ENCODE measurements around the gene ILDR2.

Gene ILDR2

DNA sequence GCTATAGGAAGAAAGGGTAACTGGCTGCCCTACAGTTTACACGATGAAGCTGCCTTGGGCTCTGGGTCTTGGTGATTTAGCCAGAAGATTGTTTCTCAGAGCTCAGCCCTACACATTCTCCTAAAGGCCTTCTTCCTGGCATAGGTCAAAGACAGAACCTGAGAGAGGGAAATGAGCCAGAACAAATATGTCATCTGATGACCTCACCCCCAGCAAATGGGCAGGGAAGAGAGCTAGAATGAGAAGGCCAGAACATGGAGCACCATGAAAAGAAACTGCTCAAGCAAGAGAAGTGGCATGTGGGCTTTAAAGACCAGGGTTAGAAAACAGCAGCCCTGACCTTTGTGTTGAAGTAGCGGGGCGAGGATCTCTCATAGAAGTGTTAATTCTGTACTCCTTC lies 5.5 kb upstream of the ILDR2 start:
- TF ChIP-seq, protein P1, sequence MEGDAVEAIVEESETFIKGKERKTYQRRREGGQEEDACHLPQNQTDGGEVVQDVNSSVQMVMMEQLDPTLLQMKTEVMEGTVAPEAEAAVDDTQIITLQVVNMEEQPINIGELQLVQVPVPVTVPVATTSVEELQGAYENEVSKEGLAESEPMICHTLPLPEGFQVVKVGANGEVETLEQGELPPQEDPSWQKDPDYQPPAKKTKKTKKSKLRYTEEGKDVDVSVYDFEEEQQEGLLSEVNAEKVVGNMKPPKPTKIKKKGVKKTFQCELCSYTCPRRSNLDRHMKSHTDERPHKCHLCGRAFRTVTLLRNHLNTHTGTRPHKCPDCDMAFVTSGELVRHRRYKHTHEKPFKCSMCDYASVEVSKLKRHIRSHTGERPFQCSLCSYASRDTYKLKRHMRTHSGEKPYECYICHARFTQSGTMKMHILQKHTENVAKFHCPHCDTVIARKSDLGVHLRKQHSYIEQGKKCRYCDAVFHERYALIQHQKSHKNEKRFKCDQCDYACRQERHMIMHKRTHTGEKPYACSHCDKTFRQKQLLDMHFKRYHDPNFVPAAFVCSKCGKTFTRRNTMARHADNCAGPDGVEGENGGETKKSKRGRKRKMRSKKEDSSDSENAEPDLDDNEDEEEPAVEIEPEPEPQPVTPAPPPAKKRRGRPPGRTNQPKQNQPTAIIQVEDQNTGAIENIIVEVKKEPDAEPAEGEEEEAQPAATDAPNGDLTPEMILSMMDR (conservative IDR thresholded peaks at IDR 0.05; ENCODE audit: low read depth, low read length): no peak
- H3K4me3 ChIP-seq (ENCODE audit: low read length): no peak overlapping the region
- no peak for DNase-seq (ENCODE audit: low read depth)

DNA sequence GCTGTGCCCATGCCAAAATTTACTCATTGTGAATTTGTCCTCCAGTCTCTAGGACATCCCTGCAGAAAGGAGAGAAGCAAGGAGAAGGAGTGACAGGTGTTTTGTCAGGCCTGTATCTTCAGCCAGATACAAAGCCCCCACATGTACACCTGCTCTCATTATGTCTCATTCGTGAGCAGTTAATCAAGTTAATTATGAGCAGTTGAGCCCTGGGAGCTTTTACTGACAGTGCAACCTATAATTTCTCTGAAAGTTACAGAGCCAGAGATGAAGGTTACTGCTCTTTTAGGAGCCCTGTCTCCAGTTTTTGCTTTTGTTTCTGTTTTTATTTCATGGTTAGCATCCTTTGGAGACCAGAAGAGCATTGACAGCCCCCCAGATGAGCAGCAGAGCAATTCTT lies 5.0 kb upstream of the ILDR2 start:
- no peak for DNase-seq (ENCODE audit: low read depth)
- TF ChIP-seq, protein P1 (conservative IDR thresholded peaks at IDR 0.05; ENCODE audit: low read depth, low read length): no peak
- no peak overlapping the region for H3K4me3 ChIP-seq (ENCODE audit: low read length)

DNA sequence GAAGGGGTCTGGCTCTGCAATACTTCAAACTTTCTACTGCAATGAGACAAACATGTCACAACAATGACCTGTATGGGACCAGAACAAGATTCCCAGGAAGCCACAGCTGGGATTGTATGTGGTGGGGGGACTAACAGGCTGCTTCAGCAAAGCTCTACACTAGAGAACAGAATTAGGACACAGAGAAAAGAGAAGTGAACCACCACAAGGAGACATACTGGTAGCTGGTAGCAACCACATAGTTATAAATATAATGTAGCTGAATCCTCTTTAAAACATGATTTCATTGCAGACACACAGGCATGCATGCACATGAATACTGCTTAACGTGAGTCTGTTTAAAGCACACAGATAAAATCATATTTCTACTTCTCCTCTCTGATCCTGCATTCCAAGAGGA lies 3.5 kb upstream of the ILDR2 start:
- DNase-seq (ENCODE audit: low read depth): no peak
- no peak overlapping the region for H3K4me3 ChIP-seq (ENCODE audit: low read length)
- TF ChIP-seq, protein P1 (conservative IDR thresholded peaks at IDR 0.05; ENCODE audit: low read depth, low read length): no peak

DNA sequence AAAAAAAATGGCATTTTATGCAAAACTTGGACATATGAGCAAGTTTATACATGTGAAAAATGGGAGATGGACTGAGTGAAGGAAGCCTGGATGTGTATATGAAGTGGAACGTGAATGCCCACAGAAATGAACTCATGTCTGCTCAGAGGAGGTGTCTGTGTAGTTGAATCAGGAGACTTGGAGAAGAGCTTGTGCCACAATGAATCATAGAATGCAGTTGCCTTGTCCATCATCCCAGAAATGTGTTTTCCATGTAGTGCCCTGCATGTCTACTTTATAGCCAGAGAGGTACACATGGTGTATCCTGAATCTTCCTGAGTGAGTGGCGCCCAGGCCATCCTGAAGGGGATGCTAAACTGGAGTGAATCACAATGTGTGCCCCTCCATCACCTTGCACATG lies 2.6 kb upstream of the ILDR2 start:
- H3K4me3 ChIP-seq (ENCODE audit: low read length): no peak overlapping the region
- TF ChIP-seq, protein P1 (conservative IDR thresholded peaks at IDR 0.05; ENCODE audit: low read depth, low read length): no peak
- no peak for DNase-seq (ENCODE audit: low read depth)

DNA sequence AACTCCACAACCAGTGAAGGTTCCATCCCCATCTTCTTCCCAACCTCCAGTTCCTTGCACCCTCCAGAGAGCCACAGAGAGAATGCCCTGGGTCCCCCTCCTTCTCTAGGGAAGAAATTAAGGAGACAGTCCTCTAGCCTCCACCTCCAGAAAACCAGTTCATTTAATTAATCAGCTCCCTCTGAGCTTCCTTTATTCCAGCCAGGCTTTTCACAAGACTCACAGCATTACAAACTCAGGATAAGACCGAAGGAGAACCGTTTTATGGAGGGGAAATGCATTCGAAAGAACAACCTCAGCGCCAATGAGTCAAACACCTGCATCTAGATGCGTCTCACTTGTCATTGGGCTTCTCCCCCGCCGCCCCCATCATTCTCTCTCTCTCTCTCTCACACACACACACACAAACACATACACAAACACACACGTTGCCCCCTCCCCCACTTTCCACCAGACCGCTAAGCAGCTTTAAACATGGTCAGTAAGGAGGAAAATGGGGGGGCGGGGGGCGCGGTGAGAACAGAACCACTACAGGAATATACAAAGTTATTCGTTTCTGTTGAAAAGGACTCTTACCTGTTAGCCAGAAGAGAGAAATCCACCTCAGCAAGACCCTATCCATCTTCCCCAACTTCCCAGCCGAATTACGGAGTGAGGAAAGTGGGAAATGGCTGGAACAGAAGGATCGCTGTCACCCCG lies 544 bp downstream of the ILDR2 start:
- H3K4me3 ChIP-seq (ENCODE audit: low read length): peak overlapping the region; percentile 59
- no peak for DNase-seq (ENCODE audit: low read depth)
- TF ChIP-seq, protein P1 (conservative IDR thresholded peaks at IDR 0.05; ENCODE audit: low read depth, low read length): no peak

DNA sequence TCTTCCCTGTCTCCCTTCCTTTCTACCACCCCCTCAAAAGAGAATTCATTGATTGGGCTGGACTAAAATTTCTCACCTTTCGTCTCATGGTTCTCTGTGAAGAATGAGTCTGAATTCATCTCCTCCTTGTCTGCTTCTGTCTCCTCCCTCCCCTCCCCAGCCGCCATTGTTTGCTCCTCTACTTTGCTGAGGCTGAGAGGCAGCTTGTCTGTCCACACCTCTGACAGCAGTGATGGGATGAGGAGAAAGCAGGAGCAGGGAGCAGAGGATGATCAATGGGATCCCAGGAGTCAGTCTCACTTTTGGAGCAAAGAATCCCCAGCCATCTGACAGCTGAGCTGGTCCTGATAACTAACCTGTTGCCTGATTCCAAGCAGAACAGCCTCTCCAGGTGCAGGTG lies 2.5 kb downstream of the ILDR2 start:
- DNase-seq (ENCODE audit: low read depth): no peak
- TF ChIP-seq, protein P1 (conservative IDR thresholded peaks at IDR 0.05; ENCODE audit: low read depth, low read length): no peak
- no peak overlapping the region for H3K4me3 ChIP-seq (ENCODE audit: low read length)

DNA sequence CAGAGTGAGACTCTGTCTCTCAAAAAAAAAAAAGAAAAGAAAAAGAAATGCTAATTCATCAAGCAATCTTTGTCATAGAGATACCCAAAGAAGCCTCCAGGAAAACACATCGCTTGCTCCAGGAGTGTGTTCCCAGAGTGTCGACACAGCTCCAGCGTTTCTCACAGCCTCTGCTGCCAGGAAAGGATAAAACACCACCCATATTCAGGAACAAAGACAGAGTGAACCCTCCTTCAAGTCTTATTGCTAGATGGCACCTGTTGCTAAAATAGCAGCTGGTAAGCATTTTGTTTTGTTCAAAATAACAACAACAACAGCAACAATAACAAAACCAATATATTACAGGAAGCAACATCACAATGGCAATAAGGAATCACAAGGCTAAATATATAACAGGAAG lies 3.1 kb downstream of the ILDR2 start:
- DNase-seq (ENCODE audit: low read depth): no peak
- H3K4me3 ChIP-seq (ENCODE audit: low read length): no peak overlapping the region
- TF ChIP-seq, protein P1 (conservative IDR thresholded peaks at IDR 0.05; ENCODE audit: low read depth, low read length): no peak
